NCI-H128 (cell line): ENCODE data around the gene ROBO3.

Experiments
- DNase-seq: peaks from one replicate; lab custom pipeline; 2025; ENCODE audit not compliant: unreplicated experiment; lab: John Stamatoyannopoulos, UW

Gene ROBO3

DNA sequence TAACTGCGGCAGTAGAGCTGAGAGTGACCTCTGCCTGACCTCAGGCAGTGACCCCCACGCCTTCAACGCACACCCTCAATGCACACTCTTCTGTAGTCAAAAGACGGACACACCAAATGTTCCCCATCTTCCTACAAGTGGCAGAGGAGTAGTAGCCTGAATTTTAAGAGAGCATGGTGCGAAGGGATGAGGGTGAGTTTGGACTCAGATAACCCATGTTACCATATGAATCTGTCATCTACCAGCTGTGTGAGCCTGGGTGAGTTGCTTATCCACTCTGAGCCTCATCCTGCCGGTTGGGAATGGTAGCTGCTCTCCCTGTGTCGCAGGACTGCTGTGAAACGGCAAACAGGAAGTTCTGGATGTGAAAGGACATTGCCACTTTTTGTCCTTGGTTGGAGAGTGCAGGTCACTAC is 20.6 kb upstream of the ROBO3 start:
- DNase-seq: no peak

DNA sequence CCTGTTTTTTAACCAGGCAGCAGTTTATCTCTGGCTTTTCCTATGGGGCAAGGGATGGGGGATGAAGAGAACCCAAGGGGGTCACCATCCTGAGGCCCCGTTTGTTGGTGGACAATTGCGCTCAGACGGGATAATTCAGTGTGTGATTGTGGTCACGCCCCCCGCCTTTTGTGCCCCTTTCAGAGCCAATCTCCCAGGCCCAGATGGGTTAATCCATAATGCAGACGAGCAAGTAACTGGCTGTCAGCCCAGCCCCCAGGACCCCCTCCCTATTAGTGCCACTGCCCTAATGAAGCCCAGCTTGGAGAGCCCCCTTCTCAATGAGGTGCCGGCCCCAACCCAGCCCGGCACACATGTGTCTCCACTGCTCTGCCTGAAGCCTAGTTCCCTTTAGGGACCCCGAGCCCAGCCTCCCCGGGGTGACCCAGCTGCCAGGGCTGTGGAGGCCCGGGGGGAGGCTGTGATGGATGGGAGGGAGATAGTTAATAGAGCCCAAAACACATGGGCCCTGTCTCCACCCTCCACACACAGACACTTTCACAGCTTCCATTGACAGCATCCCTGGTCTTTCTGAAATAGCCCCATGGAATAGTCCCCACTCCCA is 19.1 kb upstream of the ROBO3 start:
- DNase-seq: no peak

DNA sequence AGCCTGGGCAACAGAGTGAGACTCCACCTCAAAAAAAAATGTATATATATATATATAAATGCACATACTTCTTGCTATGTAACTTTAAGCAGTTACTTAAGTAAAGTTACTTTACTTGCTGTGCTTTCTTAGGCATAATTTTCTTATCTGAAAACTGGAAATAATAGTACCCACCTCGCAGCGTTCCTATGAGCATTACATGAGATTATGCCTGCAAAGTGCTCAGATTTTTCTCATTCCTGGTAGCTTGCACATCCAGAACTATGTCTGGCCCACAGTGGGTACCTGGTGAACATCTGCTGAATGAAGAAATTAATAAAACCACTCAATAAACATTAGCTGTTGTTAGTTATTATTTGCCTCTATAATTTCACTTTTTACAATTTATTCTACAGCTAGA is 6.1 kb upstream of the ROBO3 start:
- DNase-seq: no peak

DNA sequence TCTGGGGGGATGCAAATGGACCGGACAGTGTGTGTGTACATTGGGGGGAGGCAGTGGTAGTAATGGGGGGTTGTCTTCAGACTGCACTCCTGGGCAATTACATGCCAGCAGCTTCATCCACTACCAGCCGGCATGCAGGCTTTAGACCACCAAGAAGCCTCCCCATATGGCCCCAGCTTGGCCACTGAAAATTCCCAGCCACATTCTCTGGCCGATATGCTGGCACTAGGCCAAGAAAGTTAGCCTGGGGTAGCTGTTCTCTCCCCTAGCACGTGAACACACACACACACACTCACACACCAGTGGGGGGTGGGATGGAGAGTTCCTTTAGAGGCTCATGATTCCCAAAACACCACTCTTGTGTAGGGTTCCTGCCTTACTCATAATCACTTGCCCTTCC is 3.6 kb upstream of the ROBO3 start:
- no peak for DNase-seq

DNA sequence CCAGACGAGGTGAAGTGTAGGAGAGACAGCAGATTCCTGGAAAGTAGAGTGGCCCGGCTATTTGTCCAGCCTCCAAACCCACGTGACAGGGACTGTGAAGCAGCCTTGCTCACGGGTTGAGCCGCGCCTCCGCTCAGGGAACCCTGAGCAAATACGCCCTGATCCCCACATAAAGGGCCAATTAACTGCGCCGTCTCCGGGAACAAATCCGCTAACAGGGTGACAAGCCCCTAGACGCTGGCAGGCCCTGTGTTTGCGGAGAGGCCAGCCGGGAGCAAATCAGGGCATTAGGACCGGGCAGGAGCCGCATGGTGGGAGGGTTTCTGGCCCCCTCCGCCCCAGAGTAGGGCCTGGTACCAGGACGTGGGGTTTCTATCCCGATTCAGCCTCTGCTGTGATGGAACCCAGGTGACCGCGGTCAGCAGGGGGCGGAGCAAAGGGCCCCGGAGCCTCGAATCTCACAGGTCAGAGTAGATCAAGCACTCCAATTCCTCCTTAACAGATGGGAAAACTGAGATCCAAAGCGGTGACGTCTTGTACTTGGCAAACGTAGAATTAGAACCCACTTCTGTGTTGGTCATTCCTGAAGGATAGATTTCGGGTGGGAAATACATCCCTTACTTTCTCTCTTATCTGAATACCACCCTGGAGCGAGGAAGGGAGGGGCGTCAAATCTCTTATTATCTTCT is 2.0 kb upstream of the ROBO3 start:
- DNase-seq: no peak

DNA sequence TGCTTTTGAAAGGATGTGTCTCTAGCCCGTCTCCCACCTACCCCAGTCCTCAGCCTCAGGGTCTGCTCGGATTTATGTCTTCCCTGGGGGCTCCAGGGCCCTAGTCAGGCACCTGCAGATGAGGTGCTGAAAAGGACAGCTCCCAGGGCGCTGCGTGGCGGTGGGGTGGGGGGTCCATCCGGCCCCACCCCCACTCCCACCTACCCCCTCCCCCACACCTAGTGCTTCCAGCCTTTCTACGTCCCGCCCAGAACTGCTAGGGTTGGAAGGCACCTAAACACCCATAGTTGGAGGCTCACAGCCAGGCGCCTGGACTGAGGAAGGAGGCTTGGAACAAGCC is 1.4 kb upstream of the ROBO3 start:
- DNase-seq: no peak

DNA sequence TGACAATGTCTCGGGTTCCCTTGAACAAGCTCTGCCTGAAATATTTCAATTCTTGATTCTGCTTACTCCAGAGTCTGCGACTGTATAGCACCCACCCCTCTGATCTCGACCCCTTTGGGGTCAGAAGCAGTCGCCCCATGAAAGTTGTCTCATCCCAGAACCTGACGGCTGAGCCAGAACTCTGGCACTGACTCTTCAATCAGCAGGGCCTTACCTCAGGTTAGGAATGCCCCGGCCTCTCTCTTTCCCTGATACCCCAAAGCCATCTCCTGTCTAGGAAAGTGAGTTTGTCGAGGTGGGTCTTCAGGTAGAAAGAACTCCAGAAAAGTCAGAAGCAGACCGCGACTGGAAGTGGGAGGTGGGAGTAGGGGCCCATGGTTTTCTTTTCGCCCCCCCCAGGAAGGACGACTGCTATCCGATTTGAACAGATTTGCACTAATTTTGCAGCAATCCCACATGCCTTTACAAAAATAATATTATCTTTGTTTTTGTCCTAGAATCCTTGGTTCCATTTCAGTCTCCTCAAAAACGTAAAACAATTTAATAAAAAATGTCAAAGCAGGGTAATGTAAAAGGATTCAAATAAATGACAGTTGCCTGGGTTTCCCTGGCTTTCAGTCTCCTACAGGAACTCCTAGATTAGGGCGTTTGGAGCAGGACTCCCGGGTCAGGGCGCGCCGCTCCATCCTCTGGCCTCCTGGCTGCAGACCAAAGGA is 898 bp upstream of the ROBO3 start:
- no peak for DNase-seq

DNA sequence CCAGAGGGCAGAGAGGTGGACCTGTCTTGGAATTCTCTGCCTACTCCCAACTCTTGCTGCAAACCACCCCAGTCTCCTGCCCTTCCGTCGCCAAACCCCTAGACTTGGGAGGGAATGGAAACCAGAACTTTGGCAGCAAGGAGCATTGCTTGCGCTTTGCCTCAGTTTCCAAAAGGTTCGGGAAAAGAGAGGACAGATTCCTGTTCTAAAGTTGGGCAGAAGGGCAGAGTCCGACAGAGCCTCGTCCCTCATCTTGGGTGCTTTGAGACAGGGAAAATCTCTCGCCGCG is 396 bp upstream of the ROBO3 start:
- DNase-seq: no peak

DNA sequence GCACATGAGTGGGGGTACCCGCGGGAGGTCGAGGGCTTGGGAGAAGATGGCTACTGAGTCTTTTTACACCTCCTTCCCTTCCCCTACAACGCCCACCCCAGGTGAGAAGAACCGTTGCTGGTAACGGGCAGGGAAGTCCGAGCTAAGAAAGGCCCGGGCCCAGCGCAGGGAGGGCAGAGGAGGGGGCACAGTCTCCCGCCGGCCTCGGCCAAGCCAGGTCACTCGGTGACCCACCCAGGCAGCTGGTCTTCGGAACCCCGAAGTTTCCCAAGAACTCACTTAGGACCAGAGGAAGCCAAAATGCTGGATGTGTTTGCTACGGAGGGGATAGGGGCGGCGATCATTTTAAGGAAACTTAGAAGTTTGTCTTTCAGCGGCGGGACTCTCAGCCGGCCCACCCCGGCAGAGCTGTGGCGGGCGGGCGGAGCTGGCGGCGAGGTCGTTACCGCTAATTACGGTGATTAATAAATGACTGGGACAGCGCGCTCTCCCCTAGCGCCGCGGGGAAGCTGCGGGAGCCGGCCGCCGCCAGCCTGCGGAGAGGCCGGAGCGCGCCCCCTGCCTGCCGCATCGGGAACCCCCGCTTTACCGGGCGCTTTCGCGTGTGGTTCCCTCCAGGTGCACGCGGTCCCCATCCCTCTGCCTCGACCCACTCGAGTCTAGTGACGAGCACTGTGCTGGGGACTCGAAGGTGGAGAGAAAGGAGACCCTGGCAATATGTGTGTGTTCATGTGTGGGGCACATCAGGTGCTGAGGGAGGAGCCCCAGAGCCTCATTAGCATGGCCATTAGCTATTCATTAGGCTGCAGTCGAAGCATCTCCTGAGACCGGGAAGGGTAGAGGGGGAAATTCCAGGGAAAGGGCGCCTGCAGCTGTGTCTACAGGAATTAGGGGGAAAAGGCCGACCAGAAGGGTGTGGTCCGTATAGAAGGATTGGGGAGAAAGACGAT is 945 bp downstream of the ROBO3 start:
- no peak for DNase-seq

DNA sequence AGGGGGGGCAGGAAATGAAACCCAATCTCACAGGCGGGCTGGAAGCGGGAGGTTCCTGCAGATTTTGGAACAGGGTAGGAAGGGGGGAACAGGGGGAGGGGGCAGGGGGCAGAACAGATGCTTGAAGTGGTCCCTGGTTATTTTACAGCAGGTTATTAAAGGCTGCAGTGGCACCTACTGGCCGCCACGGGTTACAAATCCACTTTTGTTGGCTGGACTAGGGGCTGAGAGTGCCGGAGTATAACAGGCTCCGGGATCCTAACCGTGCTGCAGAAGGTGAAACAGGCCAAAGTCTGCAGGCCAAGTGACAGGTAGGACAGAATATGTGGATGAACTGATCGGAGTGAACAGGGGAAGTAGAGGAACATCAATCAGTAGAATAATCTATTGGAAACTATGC is 2.5 kb downstream of the ROBO3 start:
- no peak for DNase-seq

DNA sequence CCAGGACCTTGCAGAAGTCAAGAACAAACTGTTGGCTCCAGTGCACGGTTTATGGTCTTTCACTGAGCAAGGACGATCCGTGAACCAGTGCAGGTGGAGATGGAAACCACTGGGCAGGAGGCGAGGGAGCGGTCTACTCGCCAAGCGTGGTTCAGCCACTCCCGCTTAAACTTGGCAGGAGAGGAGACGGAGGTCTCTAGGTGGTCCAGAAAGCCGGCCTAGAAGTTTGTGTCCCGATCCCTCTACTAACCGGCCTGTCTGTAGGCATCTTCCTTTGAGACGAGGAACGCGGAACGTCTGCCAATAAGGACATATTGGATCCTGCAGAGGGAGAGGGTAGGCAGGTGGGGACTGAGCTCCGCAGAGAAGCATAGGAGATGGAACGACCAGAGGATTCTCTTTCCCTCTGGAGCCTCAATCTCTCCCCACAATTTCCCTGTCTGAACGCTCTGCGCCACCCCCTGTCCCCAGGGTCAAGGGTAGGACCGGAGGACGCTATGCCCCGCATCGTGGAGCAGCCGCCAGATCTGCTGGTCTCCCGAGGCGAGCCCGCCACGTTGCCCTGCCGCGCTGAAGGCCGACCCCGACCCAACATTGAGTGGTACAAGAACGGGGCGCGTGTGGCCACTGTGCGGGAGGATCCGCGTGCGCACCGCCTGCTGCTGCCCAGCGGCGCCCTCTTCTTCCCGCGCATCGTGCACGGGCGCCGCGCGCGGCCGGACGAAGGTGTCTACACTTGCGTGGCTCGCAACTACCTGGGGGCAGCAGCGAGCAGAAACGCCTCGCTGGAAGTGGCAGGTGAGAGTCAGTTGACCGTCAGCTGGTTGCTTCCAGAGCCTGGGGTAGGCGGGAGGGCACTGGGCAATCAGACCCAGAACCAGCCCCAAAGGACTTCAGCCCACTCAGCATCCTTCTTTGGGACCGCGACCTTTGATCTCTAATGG is 3.4 kb downstream of the ROBO3 start:
- DNase-seq: no peak

DNA sequence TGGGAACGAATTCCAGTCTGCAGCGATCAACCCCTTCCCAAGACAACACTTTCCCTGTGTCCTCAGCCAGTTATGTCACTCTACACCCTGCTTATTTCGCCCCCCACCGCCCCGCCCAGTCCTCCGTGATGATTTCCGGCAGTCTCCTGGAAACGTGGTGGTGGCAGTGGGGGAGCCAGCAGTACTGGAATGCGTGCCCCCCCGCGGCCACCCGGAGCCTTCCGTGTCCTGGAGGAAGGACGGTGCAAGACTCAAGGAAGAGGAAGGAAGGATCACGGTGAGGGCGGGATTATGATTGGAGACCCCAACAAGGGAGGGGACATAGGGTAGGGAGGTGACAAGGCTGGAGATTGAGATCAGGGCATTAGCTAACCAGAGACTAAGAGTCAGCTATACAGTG is 4.1 kb downstream of the ROBO3 start:
- DNase-seq: no peak

DNA sequence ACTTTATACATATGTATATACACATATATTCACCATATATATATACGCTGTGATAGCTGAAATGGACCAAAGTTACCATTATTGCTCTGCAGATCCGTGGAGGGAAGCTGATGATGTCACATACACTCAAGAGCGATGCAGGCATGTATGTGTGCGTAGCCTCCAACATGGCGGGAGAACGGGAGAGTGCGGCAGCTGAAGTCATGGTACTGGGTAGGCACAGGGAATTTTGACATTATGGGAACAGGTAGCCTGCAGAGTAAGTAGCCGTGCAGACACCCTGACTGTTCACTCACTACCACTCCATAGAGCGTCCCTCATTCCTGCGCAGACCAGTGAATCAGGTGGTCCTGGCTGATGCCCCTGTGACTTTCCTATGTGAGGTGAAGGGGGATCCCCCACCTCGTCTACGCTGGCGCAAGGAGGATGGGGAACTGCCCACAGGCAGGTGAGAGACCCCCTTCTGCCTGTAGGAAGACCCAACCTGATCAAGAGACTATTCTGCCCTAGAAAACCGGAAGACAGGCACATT is 4.7 kb downstream of the ROBO3 start:
- DNase-seq: no peak

DNA sequence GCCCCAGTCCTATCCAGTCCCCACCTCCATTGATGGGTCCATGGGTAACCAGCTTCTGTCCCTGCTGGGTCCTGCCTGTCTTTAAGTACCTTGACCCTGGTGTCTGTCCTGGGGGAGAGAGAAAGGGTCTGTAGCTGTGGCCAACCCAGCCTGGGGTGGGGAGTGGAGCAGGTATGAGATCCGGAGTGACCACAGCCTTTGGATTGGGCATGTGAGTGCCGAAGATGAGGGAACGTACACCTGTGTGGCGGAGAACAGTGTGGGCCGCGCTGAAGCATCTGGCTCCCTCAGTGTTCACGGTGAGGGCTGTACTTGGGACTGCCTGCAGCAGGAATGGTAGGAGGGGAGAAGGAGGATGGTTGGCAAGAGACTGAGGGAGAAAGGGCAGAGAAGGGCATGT is 5.2 kb downstream of the ROBO3 start:
- DNase-seq: no peak

DNA sequence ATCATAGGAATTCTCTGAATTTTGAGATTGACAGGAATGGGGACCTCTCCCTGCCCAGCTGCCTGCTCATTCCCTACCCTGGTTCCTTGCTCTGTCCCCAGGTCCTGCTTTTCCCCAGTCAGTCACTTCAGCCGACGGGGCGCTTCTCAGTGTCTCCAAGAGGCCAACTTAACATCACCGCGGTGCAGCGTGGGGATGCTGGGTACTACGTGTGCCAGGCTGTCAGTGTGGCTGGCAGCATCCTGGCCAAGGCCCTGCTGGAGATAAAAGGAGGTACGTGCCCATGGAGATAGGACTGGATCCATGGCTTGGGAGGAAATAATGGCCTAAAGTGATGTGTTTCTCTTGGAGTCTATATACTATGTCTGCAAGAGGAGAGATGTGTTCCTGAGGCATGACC is 7.0 kb downstream of the ROBO3 start:
- no peak for DNase-seq

DNA sequence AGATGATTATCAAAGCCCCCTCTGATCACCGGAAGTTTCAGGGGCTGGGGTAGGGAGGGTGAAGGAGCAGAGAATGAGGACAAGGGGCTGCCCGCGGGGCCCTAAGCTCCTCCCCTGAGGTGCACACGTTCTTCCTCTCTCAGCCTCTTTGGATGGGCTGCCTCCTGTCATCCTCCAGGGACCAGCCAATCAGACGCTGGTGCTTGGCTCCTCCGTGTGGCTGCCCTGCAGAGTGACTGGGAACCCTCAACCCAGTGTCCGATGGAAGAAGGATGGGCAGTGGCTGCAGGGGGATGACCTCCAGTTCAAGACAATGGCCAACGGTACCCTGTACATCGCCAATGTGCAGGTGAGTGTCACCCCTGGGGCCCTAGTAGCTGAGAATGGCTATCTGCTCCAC is 7.5 kb downstream of the ROBO3 start:
- no peak for DNase-seq

DNA sequence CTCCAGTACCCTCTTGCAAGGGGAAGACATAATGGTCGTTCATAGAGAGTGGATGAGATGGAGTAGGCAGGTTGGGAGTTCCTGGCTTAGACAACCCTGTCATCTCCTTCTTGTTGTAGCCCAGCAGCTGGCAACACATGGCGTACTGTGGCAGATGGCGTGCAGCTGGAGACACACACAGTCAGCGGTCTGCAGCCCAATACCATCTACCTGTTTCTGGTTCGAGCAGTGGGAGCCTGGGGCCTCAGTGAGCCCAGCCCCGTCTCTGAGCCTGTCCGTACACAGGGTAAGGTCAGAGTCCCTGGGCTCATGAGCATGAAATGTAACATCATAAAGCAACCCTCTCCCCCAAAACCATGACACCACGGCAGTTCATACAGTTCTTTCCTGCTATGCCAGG is 8.7 kb downstream of the ROBO3 start:
- no peak for DNase-seq

DNA sequence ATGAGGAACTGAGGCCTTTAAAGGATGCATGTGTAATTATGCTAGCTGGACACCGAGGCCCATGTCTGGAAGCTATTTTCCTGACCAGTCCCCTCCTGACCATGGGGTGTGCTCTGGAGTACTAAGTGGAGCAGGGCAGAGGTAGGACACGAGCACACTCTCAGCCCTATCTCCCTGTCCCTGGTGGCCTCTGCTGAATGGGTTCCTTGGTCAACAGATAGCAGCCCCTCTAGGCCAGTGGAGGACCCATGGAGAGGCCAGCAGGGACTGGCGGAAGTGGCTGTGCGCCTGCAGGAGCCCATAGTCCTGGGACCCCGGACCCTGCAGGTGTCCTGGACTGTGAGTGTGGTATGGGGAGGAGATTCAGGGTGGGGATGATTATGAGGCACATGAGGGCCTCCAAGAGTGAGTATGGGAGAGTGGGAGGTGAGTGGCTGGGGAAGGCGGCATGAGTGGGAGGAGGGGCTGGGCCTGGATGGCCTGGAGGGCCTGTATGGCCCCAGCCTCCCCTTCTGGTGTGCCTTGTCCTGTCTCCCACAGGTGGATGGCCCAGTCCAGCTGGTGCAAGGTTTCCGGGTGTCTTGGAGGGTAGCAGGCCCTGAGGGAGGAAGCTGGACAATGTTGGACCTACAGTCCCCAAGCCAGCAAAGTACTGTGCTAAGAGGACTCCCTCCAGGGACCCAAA is 9.5 kb downstream of the ROBO3 start:
- no peak for DNase-seq

DNA sequence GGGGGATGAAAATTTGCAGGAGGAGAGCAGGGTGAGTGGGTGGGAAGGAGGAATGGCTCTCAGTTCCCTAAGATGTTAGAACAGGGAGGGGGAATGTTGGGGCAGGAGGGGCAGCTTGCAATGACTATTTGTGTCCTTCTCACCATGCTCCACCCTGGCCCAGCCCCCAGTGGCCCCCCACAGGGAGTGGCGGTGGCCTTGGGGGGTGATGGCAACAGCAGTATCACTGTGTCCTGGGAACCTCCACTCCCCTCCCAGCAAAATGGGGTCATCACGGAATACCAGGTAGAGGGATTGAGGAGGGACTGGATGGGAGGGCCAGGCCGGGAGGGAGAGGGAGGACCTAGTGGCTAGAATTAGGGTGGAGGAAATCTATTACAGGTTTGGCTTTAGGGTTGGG is 10.2 kb downstream of the ROBO3 start:
- DNase-seq: no peak
